DMS153 treated with DMSO at 0.1 percent for 48 hours (cell line): Measurements from ENCODE around the gene NRSN2.

Experiments used
- DNase-seq: peaks from one replicate; lab custom pipeline; 2025; ENCODE audit not compliant: unreplicated experiment; lab: John Stamatoyannopoulos, UW

NRSN2 gene

GRCh38 chr20:396619-397431 lies 49.9 kb downstream of the NRSN2 start:
- no peak for DNase-seq

GRCh38 chr20:397432-398237 lies 50.7 kb downstream of the NRSN2 start:
- DNase-seq: no peak

- DNase-seq: no peak
Measured at GRCh38 chr20:399182-399707, 52.3 kb downstream of the NRSN2 start.

GRCh38 chr20:400128-400453 lies 53.2 kb downstream of the NRSN2 start:
- DNase-seq: no peak

GRCh38 chr20:400454-401275 lies 53.8 kb downstream of the NRSN2 start:
- no peak for DNase-seq

GRCh38 chr20:401682-402495 lies 55.0 kb downstream of the NRSN2 start:
- no peak for DNase-seq

- no peak for DNase-seq
Measured at GRCh38 chr20:402496-402885, 55.6 kb downstream of the NRSN2 start.

GRCh38 chr20:402898-403581 lies 56.1 kb downstream of the NRSN2 start:
- no peak for DNase-seq

- no peak for DNase-seq
Measured at GRCh38 chr20:403582-403957, 56.7 kb downstream of the NRSN2 start.

- no peak for DNase-seq
Measured at GRCh38 chr20:404088-404487, 57.2 kb downstream of the NRSN2 start.
